Stimulated activated naive CD8-positive, alpha-beta T cell treated with anti-CD3 and anti-CD28 coated beads, Interleukin-15, Interleukin-2, amounts not matched to agents 100 ng/mL and 50 ng/mL, for 24 hours (primary cell): ENCODE data around the gene FAM13A.
"Not testable (repeated sequence)": the region's sequence is repeated elsewhere in the genome, so short reads cannot be mapped to it uniquely, and the experiment has no call there.

Experiments
- H3K27ac Mint-ChIP-seq: one replicate; pipeline ENCODE4 v1.8.0; 2021; ENCODE audit warnings: mild to moderate bottlenecking, mixed read lengths
- H3K27me3 Mint-ChIP-seq: one replicate; pipeline ENCODE4 v1.8.0; 2021; ENCODE audit warnings: mixed read lengths
- H3K36me3 Mint-ChIP-seq: one replicate; pipeline ENCODE4 v1.8.0; 2021; ENCODE audit warnings: low read depth, mixed read lengths
- H3K4me1 Mint-ChIP-seq: one replicate; pipeline ENCODE4 v1.8.0; 2021; ENCODE audit warnings: low read depth, mixed read lengths
- H3K4me3 Mint-ChIP-seq: one replicate; pipeline ENCODE4 v1.8.0; 2021; ENCODE audit warnings: mild to moderate bottlenecking, mixed read lengths
- H3K9me3 Mint-ChIP-seq: one replicate; pipeline ENCODE4 v1.8.0; 2021; ENCODE audit warnings: mixed read lengths

The FAM13A gene

GRCh38 chr4:88937081-88937480, 119.9 kb downstream of the FAM13A start:
- Mint-ChIP-seq H3K9me3 (no peaks in the 10 kb centered on the region), H3K27me3 (no peaks in the 10 kb centered on the region), H3K4me1 (peaks cover 12% of the 10 kb centered on the region), H3K27ac (no peak overlapping the region), H3K36me3 (no peaks in the 10 kb centered on the region), H3K4me3 (no peak overlapping the region)

GRCh38 chr4:88933414-88934160, 123.4 kb downstream of the FAM13A start:
- H3K9me3 Mint-ChIP-seq: peaks cover 4% of the 10 kb centered on the region
- no peak overlapping the region for H3K4me3 Mint-ChIP-seq
- H3K4me1 Mint-ChIP-seq: peaks cover 3% of the 10 kb centered on the region
- no peaks in the 10 kb centered on the region for H3K36me3 Mint-ChIP-seq
- H3K27ac Mint-ChIP-seq: no peak overlapping the region
- no peaks in the 10 kb centered on the region for H3K27me3 Mint-ChIP-seq

GRCh38 chr4:88928852-88929251, 128.1 kb downstream of the FAM13A start:
- H3K36me3 Mint-ChIP-seq: no peaks in the 10 kb centered on the region
- no peaks in the 10 kb centered on the region for H3K27me3 Mint-ChIP-seq
- H3K4me3 Mint-ChIP-seq: no peak overlapping the region
- H3K9me3 Mint-ChIP-seq: peaks cover 4% of the 10 kb centered on the region
- no peak overlapping the region for H3K27ac Mint-ChIP-seq
- peaks cover 3% of the 10 kb centered on the region for H3K4me1 Mint-ChIP-seq

GRCh38 chr4:88927420-88927819, 129.6 kb downstream of the FAM13A start:
- H3K9me3 Mint-ChIP-seq: peaks cover 4% of the 10 kb centered on the region
- no peak overlapping the region for H3K4me3 Mint-ChIP-seq
- no peaks in the 10 kb centered on the region for H3K27me3 Mint-ChIP-seq
- peaks cover 3% of the 10 kb centered on the region for H3K4me1 Mint-ChIP-seq
- no peaks in the 10 kb centered on the region for H3K36me3 Mint-ChIP-seq
- no peak overlapping the region for H3K27ac Mint-ChIP-seq

GRCh38 chr4:88919056-88919455, 137.9 kb downstream of the FAM13A start:
- peaks cover 6% of the 10 kb centered on the region for H3K9me3 Mint-ChIP-seq
- H3K36me3 Mint-ChIP-seq: no peaks in the 10 kb centered on the region
- H3K27me3 Mint-ChIP-seq: peaks cover 5% of the 10 kb centered on the region
- H3K4me3 Mint-ChIP-seq: no peak overlapping the region
- no peak overlapping the region for H3K27ac Mint-ChIP-seq
- no peaks in the 10 kb centered on the region for H3K4me1 Mint-ChIP-seq

- H3K36me3 Mint-ChIP-seq, H3K4me3 Mint-ChIP-seq, H3K4me1 Mint-ChIP-seq, H3K9me3 Mint-ChIP-seq, H3K27me3 Mint-ChIP-seq, H3K27ac Mint-ChIP-seq: not testable (repeated sequence)
These were observed 143.8 kb downstream of the FAM13A start for GRCh38 chr4:88913181-88913580.

GRCh38 chr4:88911246-88912212, 145.5 kb downstream of the FAM13A start:
- H3K4me3 Mint-ChIP-seq: no peak overlapping the region
- no peaks in the 10 kb centered on the region for H3K4me1 Mint-ChIP-seq
- H3K27ac Mint-ChIP-seq: no peak overlapping the region
- H3K9me3 Mint-ChIP-seq: no peaks in the 10 kb centered on the region
- no peaks in the 10 kb centered on the region for H3K36me3 Mint-ChIP-seq
- no peaks in the 10 kb centered on the region for H3K27me3 Mint-ChIP-seq

- Mint-ChIP-seq H3K27me3 (no peaks in the 10 kb centered on the region), H3K36me3 (no peaks in the 10 kb centered on the region), H3K4me3 (no peak overlapping the region), H3K27ac (no peak overlapping the region), H3K9me3 (no peaks in the 10 kb centered on the region), H3K4me1 (no peaks in the 10 kb centered on the region)
These were observed 146.9 kb downstream of the FAM13A start for GRCh38 chr4:88910101-88910500.

GRCh38 chr4:88908521-88908920, 148.5 kb downstream of the FAM13A start:
- Mint-ChIP-seq H3K4me3 (no peak overlapping the region), H3K9me3 (no peaks in the 10 kb centered on the region), H3K27ac (no peak overlapping the region), H3K27me3 (no peaks in the 10 kb centered on the region), H3K36me3 (no peaks in the 10 kb centered on the region), H3K4me1 (no peaks in the 10 kb centered on the region)

- Mint-ChIP-seq H3K4me3 (no peak overlapping the region), H3K4me1 (no peaks in the 10 kb centered on the region), H3K27me3 (no peaks in the 10 kb centered on the region), H3K9me3 (no peaks in the 10 kb centered on the region), H3K27ac (no peak overlapping the region), H3K36me3 (no peaks in the 10 kb centered on the region)
These were observed 149.0 kb downstream of the FAM13A start for GRCh38 chr4:88908003-88908402.

GRCh38 chr4:88907478-88907877, 149.5 kb downstream of the FAM13A start:
- no peaks in the 10 kb centered on the region for H3K4me1 Mint-ChIP-seq
- H3K27ac Mint-ChIP-seq: no peak overlapping the region
- no peaks in the 10 kb centered on the region for H3K36me3 Mint-ChIP-seq
- H3K27me3 Mint-ChIP-seq: no peaks in the 10 kb centered on the region
- no peak overlapping the region for H3K4me3 Mint-ChIP-seq
- H3K9me3 Mint-ChIP-seq: no peaks in the 10 kb centered on the region

GRCh38 chr4:88904240-88904639, 152.7 kb downstream of the FAM13A start:
- peaks cover 12% of the 10 kb centered on the region for H3K9me3 Mint-ChIP-seq
- not testable (repeated sequence) for H3K4me1 Mint-ChIP-seq, H3K4me3 Mint-ChIP-seq, H3K27me3 Mint-ChIP-seq, H3K27ac Mint-ChIP-seq, H3K36me3 Mint-ChIP-seq

GRCh38 chr4:88900432-88900831, 156.6 kb downstream of the FAM13A start:
- Mint-ChIP-seq H3K4me1 (no peaks in the 10 kb centered on the region), H3K36me3 (no peaks in the 10 kb centered on the region), H3K27me3 (peaks cover 8% of the 10 kb centered on the region), H3K9me3 (peaks cover 12% of the 10 kb centered on the region), H3K4me3 (no peak overlapping the region), H3K27ac (no peak overlapping the region)

- H3K4me1 Mint-ChIP-seq: no peaks in the 10 kb centered on the region
- no peak overlapping the region for H3K27ac Mint-ChIP-seq
- no peak overlapping the region for H3K4me3 Mint-ChIP-seq
- no peaks in the 10 kb centered on the region for H3K36me3 Mint-ChIP-seq
- peaks cover 12% of the 10 kb centered on the region for H3K9me3 Mint-ChIP-seq
- peaks cover 8% of the 10 kb centered on the region for H3K27me3 Mint-ChIP-seq
These were observed 159.2 kb downstream of the FAM13A start for GRCh38 chr4:88897752-88898151.

GRCh38 chr4:88897180-88897579, 159.8 kb downstream of the FAM13A start:
- no peak overlapping the region for H3K4me3 Mint-ChIP-seq
- no peaks in the 10 kb centered on the region for H3K36me3 Mint-ChIP-seq
- H3K9me3 Mint-ChIP-seq: peaks cover 12% of the 10 kb centered on the region
- peaks cover 8% of the 10 kb centered on the region for H3K27me3 Mint-ChIP-seq
- H3K4me1 Mint-ChIP-seq: no peaks in the 10 kb centered on the region
- no peak overlapping the region for H3K27ac Mint-ChIP-seq
